GM23338 (cell line): ENCODE data around the gene FRMD4A. TPM values are rescaled to one million over a fixed set of nuclear protein-coding genes. Genes with fewer than 3 reads are reported as not detected.

Experiments
- ATAC-seq: fragments of 200-7000 bp; cut with Tn5 transposase; 3 replicates; pipeline ENCODE4 v1.9.1; 2020
- DNase-seq: peaks from one replicate; pipeline ENCODE4 v3.0.0-alpha.2; 2015; ENCODE audit warnings: low spot score
- H2AFZ ChIP-seq: fragments of 200-600 bp; sonication (generic); 2 replicates; pipeline ENCODE4 v1.8.0; 2016; ENCODE audit warnings: antibody characterized with exemption, mild to moderate bottlenecking, moderate library complexity
- H3F3A ChIP-seq: fragments of 200-600 bp; sonication (generic); replicated peaks from 2 replicates; pipeline ENCODE4 v1.8.0; 2017; ENCODE audit warnings: antibody characterized with exemption, mixed run types, low read depth
- H3K27ac ChIP-seq: fragments of 200-600 bp; sonication (generic); 2 replicates; pipeline ENCODE4 v1.6.1; 2016; ENCODE audit warnings: low read depth
- H3K27me3 ChIP-seq: fragments of 200-600 bp; sonication (generic); 2 replicates; pipeline ENCODE4 v1.8.0; 2016; ENCODE audit warnings: mild to moderate bottlenecking, mixed run types, moderate library complexity; ENCODE audit not compliant: insufficient read depth
- H3K36me3 ChIP-seq: fragments of 200-600 bp; sonication (generic); 2 replicates; pipeline ENCODE4 v1.8.0; 2016; ENCODE audit warnings: mild to moderate bottlenecking; ENCODE audit not compliant: insufficient read depth
- H3K4me1 ChIP-seq: fragments of 200-600 bp; sonication (generic); 2 replicates; pipeline ENCODE4 v1.8.0; 2016; ENCODE audit warnings: mild to moderate bottlenecking, moderate library complexity; ENCODE audit not compliant: insufficient read depth
- H3K4me2 ChIP-seq: fragments of 200-600 bp; sonication (generic); 2 replicates; pipeline ENCODE4 v1.7.1; 2017; ENCODE audit warnings: mixed run types
- H3K4me3 ChIP-seq: fragments of 200-600 bp; sonication (generic); 2 replicates; pipeline ENCODE4 v1.6.1; 2016; ENCODE audit warnings: mixed run types
- H3K79me2 ChIP-seq: fragments of 200-600 bp; sonication (generic); replicated peaks from 2 replicates; pipeline ENCODE4 v1.8.0; 2017; ENCODE audit warnings: mild to moderate bottlenecking; ENCODE audit not compliant: insufficient read depth
- H3K9me2 ChIP-seq: fragments of 200-600 bp; sonication (generic); 2 replicates; pipeline ENCODE4 v1.8.0; 2017; ENCODE audit not compliant: insufficient read depth
- H4K20me1 ChIP-seq: fragments of 200-600 bp; sonication (generic); replicated peaks from 2 replicates; pipeline ENCODE4 v1.8.0; 2017; ENCODE audit warnings: mild to moderate bottlenecking; ENCODE audit not compliant: insufficient read depth
- H3K27ac Mint-ChIP-seq: 2 replicates; pipeline ENCODE4 v1.8.0; 2020; ENCODE audit warnings: inconsistent platforms, mild to moderate bottlenecking, moderate library complexity, mixed read lengths
- H3K27me3 Mint-ChIP-seq: 3 replicates; pipeline ENCODE4 v1.8.0; 2022; ENCODE audit warnings: low read depth, mild to moderate bottlenecking, moderate library complexity, mixed read lengths, inconsistent platforms; ENCODE audit not compliant: insufficient read depth, poor library complexity
- H3K36me3 Mint-ChIP-seq: 3 replicates; pipeline ENCODE4 v1.8.0; 2021; ENCODE audit warnings: low read depth, mild to moderate bottlenecking, inconsistent platforms, moderate library complexity, mixed read lengths
- H3K4me1 Mint-ChIP-seq: 3 replicates; pipeline ENCODE4 v1.8.0; 2020; ENCODE audit warnings: mild to moderate bottlenecking, inconsistent platforms, mixed read lengths
- H3K4me3 Mint-ChIP-seq: 3 replicates; pipeline ENCODE4 v1.8.0; 2021; ENCODE audit warnings: moderate library complexity, mild to moderate bottlenecking, inconsistent platforms, mixed read lengths
- H3K9me3 Mint-ChIP-seq: 3 replicates; pipeline ENCODE4 v1.8.0; 2020; ENCODE audit warnings: moderate library complexity, mild to moderate bottlenecking, inconsistent platforms, mixed read lengths
- CREB1 ChIP-seq: fragments of 250-450 bp; sonication (Bioruptor Pico); IDR thresholded peaks from 2 replicates; pipeline ENCODE4 v1.5.0; 2020; ENCODE audit warnings: low read depth, mild to moderate bottlenecking, moderate library complexity
- CTCF ChIP-seq, 2 experiments: fragments of 200-600 bp in 1 of 2; sonication (generic) in 1 of 2; conservative IDR thresholded peaks; 2 replicates each; pipeline versions ENCODE4 v1.5.1 to v1.6.1; 2016 to 2017; ENCODE audit warnings: antibody characterized with exemption in 2 of 2, low read depth in 2 of 2, mild to moderate bottlenecking in 2 of 2, moderate library complexity in 1 of 2
- ETS1 ChIP-seq: IDR thresholded peaks from 2 replicates; pipeline ENCODE4 v1.6.1; 2016; ENCODE audit warnings: antibody characterized with exemption
- EZH2 ChIP-seq: fragments of 200-600 bp; sonication (generic); IDR thresholded peaks from one replicate; pipeline ENCODE4 v1.8.0; 2017; ENCODE audit warnings: antibody characterized with exemption, mild to moderate bottlenecking, low read depth; ENCODE audit not compliant: unreplicated experiment
- EZH2phosphoT487 ChIP-seq: fragments of 200-600 bp; sonication (generic); IDR thresholded peaks from one replicate; pipeline ENCODE4 v1.8.1; 2018; ENCODE audit warnings: antibody characterized with exemption; ENCODE audit not compliant: unreplicated experiment
- JUNB ChIP-seq: IDR thresholded peaks from one replicate; pipeline ENCODE4 v1.6.1; 2016; ENCODE audit warnings: antibody characterized with exemption; ENCODE audit not compliant: unreplicated experiment
- NANOG ChIP-seq: IDR thresholded peaks from 2 replicates; pipeline ENCODE4 v1.6.1; 2016; ENCODE audit warnings: antibody characterized with exemption, borderline replicate concordance
- POLR2AphosphoS5 ChIP-seq: IDR thresholded peaks from 2 replicates; pipeline ENCODE4 v1.6.1; 2016; ENCODE audit warnings: antibody characterized with exemption, low read depth
- REST ChIP-seq: IDR thresholded peaks from one replicate; pipeline ENCODE4 v1.6.1; 2018; ENCODE audit warnings: antibody characterized with exemption; ENCODE audit not compliant: unreplicated experiment
- STAT1 ChIP-seq: IDR thresholded peaks from one replicate; pipeline ENCODE4 v1.6.1; 2016; ENCODE audit warnings: antibody characterized with exemption; ENCODE audit not compliant: unreplicated experiment
- ZNF114 ChIP-seq: fragments of 250-450 bp; sonication (Bioruptor Pico); IDR thresholded peaks from 2 replicates; pipeline ENCODE4 v1.5.0; 2020; ENCODE audit warnings: mild to moderate bottlenecking, moderate library complexity
- ZNF331 ChIP-seq: fragments of 250-450 bp; sonication (Bioruptor Pico); IDR thresholded peaks from 2 replicates; pipeline ENCODE4 v1.5.0; 2020; ENCODE audit warnings: low read depth, mild to moderate bottlenecking, moderate library complexity
- ZNF462 ChIP-seq: fragments of 250-450 bp; sonication (Bioruptor Pico); IDR thresholded peaks from 2 replicates; pipeline ENCODE4 v1.5.0; 2020; ENCODE audit warnings: mild to moderate bottlenecking, moderate library complexity
- polyA plus RNA-seq: library from polyadenylated mRNA; unstranded; fragments of >200 nt; fragmentation: Nextera tagmentation; extraction: Ambion mirVana; gene quantifications from 2 replicates; pipeline ENCODE4 v1.2.1, GENCODE V29; 2016
- total RNA-seq: library from RNA; depleted of rRNA; stranded (reverse); fragments of >200 nt; shearing (Covaris generic); gene quantifications from 2 replicates; pipeline ENCODE4 v1.2.3, GENCODE V29; 2014

The FRMD4A gene
- total and polyA plus RNA-seq, 2 experiments from 2014 or later = 14.0 to 20.1 TPM

GRCh38 chr10:14190702-14191101 lies 140.0 kb downstream of the FRMD4A start:
- Histone ChIP-seq H3K4me2 (no peak overlapping the region), H3F3A (peaks cover 4% of the 10 kb centered on the region; the same call in 1 of the 2 replicates), H3K36me3 (no peaks in the 10 kb centered on the region), H3K27me3 (no peaks in the 10 kb centered on the region), H2AFZ (no peak overlapping the region), H3K4me3 (no peak overlapping the region), H3K79me2 (no peaks in the 10 kb centered on the region), H3K9me2 (peaks cover 7% of the 10 kb centered on the region), H3K4me1 (peaks cover 12% of the 10 kb centered on the region; the same call in 1 of the 2 replicates), H4K20me1 (no peaks in the 10 kb centered on the region), H3K27ac (no peak overlapping the region)
- H3K36me3 Mint-ChIP-seq = no peaks in the 10 kb centered on the region
- no peak for ATAC-seq
- peaks cover 4% of the 10 kb centered on the region; the same call in 2 of the 3 replicates for H3K9me3 Mint-ChIP-seq
- no peak overlapping the region for H3K4me3 Mint-ChIP-seq
- DNase-seq = no peak
- H3K4me1 Mint-ChIP-seq = peaks cover 22% of the 10 kb centered on the region
- H3K27me3 Mint-ChIP-seq = peaks cover 8% of the 10 kb centered on the region
- TF ChIP-seq NANOG (no peak), ZNF462 (CRISPR knock-in tag) (no peak), EZH2 (no peak), EZH2phosphoT487 (no peak), CREB1 (CRISPR knock-in tag) (no peak), JUNB (no peak), ETS1 (no peak), POLR2AphosphoS5 (no peak), REST (no peak), STAT1 (no peak), CTCF (conservative IDR thresholded peaks at IDR 0.05; ENCODE audit: low read depth in 2 of 2) (no peak), ZNF331 (CRISPR knock-in tag) (no peak), ZNF114 (CRISPR knock-in tag) (no peak)
- no peak overlapping the region for H3K27ac Mint-ChIP-seq
